Activated CD4-positive, alpha-beta T cell treated with anti-CD3 and anti-CD28 coated beads, Interleukin-2, amount 50 U/mL, for 16 hours (primary cell): ENCODE data around the gene MIP.
"Not testable (repeated sequence)": the region's sequence is repeated elsewhere in the genome, so short reads cannot be mapped to it uniquely, and the experiment has no call there.

ENCODE experiments used
- DNase-seq: peaks from one replicate; pipeline ENCODE4 v3.0.0-alpha.2; 2020

MIP gene

DNA sequence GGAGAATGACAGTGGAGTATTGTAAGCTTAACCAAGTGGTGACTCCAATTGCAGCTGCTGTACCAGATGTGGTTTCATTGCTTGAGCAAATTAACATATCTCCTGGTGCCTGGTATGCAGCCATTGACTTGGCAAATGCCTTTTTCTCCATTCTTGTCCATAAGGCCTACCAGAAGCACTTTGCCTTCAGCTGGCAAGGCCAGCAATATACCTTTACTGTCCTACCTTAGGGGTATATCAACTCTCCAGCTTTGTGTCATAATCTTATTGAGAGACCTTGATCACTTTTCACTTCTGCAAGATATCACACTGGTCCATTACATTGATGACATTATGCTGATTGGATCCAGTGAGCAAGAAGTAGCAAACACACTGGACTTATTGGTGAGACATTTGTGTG is 52.8 kb downstream of the MIP start:
- DNase-seq = not testable (repeated sequence)

DNA sequence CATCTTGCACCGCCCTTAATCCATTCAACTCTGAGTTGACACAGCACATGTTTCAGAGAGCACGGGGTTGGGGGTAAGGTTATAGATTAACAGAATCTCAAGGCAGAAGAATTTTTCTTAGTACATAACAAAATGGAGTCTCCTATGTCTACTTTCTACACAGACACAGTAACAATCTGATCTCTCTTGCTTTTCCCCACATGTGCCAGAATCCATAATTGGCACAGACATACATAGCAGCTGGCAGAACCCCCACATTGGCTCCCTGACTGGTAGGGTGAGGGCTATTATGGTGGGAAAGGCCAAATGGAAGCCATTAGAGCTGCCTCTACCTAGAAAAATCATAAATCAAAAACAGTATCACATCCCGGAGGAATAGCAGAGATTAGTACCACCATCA is 53.3 kb downstream of the MIP start:
- DNase-seq = not testable (repeated sequence)
